ENCODE results near the gene ANTXRL.

DNA sequence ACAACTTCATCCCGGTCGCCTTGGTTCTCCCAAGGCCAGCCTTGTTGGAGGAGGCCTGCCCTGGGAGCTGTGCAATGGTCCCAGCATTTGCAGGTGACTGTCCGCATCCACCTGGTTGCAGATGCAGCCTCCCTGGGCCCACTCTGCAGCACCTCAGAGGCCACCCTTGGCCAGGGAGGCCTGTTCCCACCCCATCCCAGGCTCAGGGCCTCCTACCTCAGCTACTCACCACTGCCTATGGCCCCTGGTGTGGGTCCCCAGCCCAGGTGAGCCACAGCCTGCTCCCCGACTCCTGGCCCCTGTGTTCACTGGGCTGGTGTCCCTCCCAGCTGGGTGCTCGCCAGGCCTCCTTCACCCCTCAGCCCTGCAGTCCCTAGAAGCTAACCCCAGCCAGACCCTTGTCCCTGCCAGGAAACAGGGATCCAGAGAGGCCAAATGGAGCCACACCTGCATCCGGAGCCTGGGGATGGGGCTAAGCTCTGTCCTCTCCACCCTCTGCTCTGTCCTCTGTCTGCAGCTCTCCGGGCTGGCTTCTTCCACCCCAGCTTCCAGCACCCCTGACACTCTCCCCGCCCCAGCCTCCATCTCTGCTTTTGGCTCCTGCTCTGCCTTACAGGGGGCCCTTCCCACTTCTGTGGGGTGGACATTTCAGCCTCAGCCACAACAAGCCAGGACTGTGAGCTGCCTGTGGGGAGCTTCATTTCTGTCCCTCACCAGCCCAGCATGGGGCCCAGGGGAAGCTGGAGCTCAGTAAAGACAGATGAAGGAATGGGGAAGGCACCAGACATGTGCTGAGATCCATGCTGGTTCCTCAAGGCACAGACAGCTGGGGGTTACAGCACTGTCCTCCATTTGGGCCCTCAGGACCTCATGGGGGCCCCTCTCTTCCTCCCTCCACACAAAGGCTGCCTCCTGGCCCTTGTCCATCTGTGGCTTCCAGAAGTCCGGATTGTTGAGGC is 35.6 kb upstream of the ANTXRL start:
- TF ChIP-seq, protein P1, sequence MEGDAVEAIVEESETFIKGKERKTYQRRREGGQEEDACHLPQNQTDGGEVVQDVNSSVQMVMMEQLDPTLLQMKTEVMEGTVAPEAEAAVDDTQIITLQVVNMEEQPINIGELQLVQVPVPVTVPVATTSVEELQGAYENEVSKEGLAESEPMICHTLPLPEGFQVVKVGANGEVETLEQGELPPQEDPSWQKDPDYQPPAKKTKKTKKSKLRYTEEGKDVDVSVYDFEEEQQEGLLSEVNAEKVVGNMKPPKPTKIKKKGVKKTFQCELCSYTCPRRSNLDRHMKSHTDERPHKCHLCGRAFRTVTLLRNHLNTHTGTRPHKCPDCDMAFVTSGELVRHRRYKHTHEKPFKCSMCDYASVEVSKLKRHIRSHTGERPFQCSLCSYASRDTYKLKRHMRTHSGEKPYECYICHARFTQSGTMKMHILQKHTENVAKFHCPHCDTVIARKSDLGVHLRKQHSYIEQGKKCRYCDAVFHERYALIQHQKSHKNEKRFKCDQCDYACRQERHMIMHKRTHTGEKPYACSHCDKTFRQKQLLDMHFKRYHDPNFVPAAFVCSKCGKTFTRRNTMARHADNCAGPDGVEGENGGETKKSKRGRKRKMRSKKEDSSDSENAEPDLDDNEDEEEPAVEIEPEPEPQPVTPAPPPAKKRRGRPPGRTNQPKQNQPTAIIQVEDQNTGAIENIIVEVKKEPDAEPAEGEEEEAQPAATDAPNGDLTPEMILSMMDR (IDR thresholded peaks at IDR 0.05), result no peak
- no peak for TF ChIP-seq POLR2A (IDR thresholded peaks at IDR 0.05)

Measured in uterus (tissue), 2 donors.